HepG2 (cell line): Measurements from ENCODE around the gene FNDC10. TPM values are rescaled to one million over a fixed set of nuclear protein-coding genes. Genes with fewer than 3 reads are reported as not detected.
A peak's percentile ranks its signal among the peaks of the same experiment; 100 is the strongest.

Source experiments
- ATAC-seq: fragments of 200-7000 bp; cut with Tn5 transposase; 3 replicates; pipeline ENCODE4 v1.9.1; 2020; ENCODE audit warnings: mild to moderate bottlenecking, moderate library complexity
- BruUV-seq: library from RNA; stranded (reverse); fragments of 400-500 nt; replicated peaks from 2 replicates; lab custom pipeline; 2021; lab: Mats Ljungman, UMichigan
- CTCF ChIA-PET: fragments of 300-600 bp; formaldehyde crosslinking; extraction: SDS; loops from one replicate; lab custom pipeline; 2021; ENCODE audit warnings: low total read pairs, inconsistent platforms, low intra/inter-chr PET ratio; lab: Yijun Ruan, JAX
- POLR2A ChIA-PET: fragments of 350-600 bp; sonication (Branson Sonifier 250); formaldehyde crosslinking; loops from one replicate; lab custom pipeline; 2020; ENCODE audit warnings: antibody characterized with exemption, inconsistent platforms; lab: Yijun Ruan, JAX
- DNase-seq: peaks from one replicate; pipeline ENCODE4 v3.0.0-alpha.2; 2015; ENCODE audit warnings: low spot score
- FAIRE-seq: peaks from 3 replicates; lab custom pipeline; 2011; peaks lifted over from hg19 to GRCh38; lab: Jason Lieb, UNC
- H2AFZ ChIP-seq: one replicate; pipeline ENCODE4 v1.6.1; 2011; ENCODE audit warnings: low read length, inconsistent platforms
- H3K27ac ChIP-seq: fragments of 300-600 bp; 3 replicates; pipeline ENCODE4 v1.8.0; 2011; ENCODE audit warnings: mixed run types, mild to moderate bottlenecking, mixed read lengths, low read length, inconsistent platforms; ENCODE audit not compliant: insufficient read depth; ENCODE audit errors: extremely low read length
- H3K27me3 ChIP-seq, 2 experiments: fragments of 200-600 bp in 1 of 2; 2 replicates in 1 of 2; 3 replicates in 1 of 2; pipeline versions ENCODE4 v1.6.0 to v1.8.0; 2011; ENCODE audit warnings: low read length in 2 of 2, mild to moderate bottlenecking in 2 of 2, moderate library complexity in 2 of 2, inconsistent platforms in 1 of 2; ENCODE audit not compliant: insufficient read depth in 2 of 2, control insufficient read depth in 1 of 2
- H3K36me3 ChIP-seq, 2 experiments: fragments of 200-600 bp in 1 of 2; replicated peaks in 1 of 2; 2 replicates in 1 of 2; 3 replicates in 1 of 2; pipeline versions ENCODE4 v1.5.1 to v1.8.0; 2011; ENCODE audit warnings: low read length in 2 of 2, inconsistent platforms in 1 of 2; ENCODE audit not compliant: insufficient read depth in 2 of 2, control insufficient read depth in 1 of 2
- H3K4me1 ChIP-seq: 2 replicates; pipeline ENCODE4 v1.5.1; 2012; ENCODE audit warnings: low read length, inconsistent platforms; ENCODE audit not compliant: insufficient read depth
- H3K4me2 ChIP-seq: 2 replicates; pipeline ENCODE4 v1.6.0; 2011; ENCODE audit warnings: low read depth, low read length, inconsistent platforms
- H3K4me3 ChIP-seq, 3 experiments: fragments of 200-600 bp in 1 of 3; sonication (generic), shearing (Covaris generic) in 1 of 3; replicated peaks in 1 of 3; 2 replicates each; pipeline ENCODE4 v1.5.1; 2011 to 2016; ENCODE audit warnings: low read length in 3 of 3, inconsistent platforms in 2 of 3, low read depth in 2 of 3, mild to moderate bottlenecking in 2 of 3, control low read depth in 1 of 3, mixed read lengths in 1 of 3; ENCODE audit not compliant: insufficient read depth in 1 of 3
- H3K79me2 ChIP-seq: one replicate; pipeline ENCODE4 v1.6.1; 2011; ENCODE audit warnings: low read length, inconsistent platforms; ENCODE audit not compliant: insufficient read depth
- H3K9ac ChIP-seq: 2 replicates; pipeline ENCODE4 v1.6.0; 2011; ENCODE audit warnings: mild to moderate bottlenecking, low read depth, low read length, inconsistent platforms; ENCODE audit not compliant: insufficient read depth
- H3K9me3 ChIP-seq: 2 replicates; pipeline ENCODE4 v1.5.1; 2012; ENCODE audit warnings: mild to moderate bottlenecking, low read length
- H4K20me1 ChIP-seq: 2 replicates; pipeline ENCODE4 v1.6.0; 2011; ENCODE audit warnings: inconsistent platforms, mild to moderate bottlenecking, low read length, moderate library complexity; ENCODE audit not compliant: insufficient read depth
- ATF3 ChIP-seq: sonication (generic); formaldehyde crosslinking; IDR thresholded peaks from 2 replicates; pipeline ENCODE4 v1.4.0; 2020; ENCODE audit warnings: missing genetic modification reagents
- CEBPB ChIP-seq: IDR thresholded peaks from 2 replicates; pipeline ENCODE4 v1.6.1; 2011; ENCODE audit warnings: low read depth, low read length, improper control_type of control experiment, borderline replicate concordance
- FOXJ3 ChIP-seq: sonication (generic); formaldehyde crosslinking; IDR thresholded peaks from 2 replicates; pipeline ENCODE4 v1.4.0; 2020; ENCODE audit warnings: missing genetic modification reagents, mild to moderate bottlenecking, borderline replicate concordance
- HNRNPL ChIP-seq: fragments of 200-400 bp; formaldehyde crosslinking; IDR thresholded peaks from 2 replicates; pipeline ENCODE4 v1.6.1; 2017; ENCODE audit warnings: mild to moderate bottlenecking, low read depth, low read length
- MAX ChIP-seq: IDR thresholded peaks from 2 replicates; pipeline ENCODE4 v1.6.1; 2012; ENCODE audit warnings: inconsistent platforms
- PITX1 ChIP-seq: sonication (generic); formaldehyde crosslinking; IDR thresholded peaks from 2 replicates; pipeline ENCODE4 v1.5.1; 2020; ENCODE audit warnings: mild to moderate bottlenecking, missing genetic modification reagents
- SMAD3 ChIP-seq: sonication (generic); formaldehyde crosslinking; IDR thresholded peaks from 2 replicates; pipeline ENCODE4 v1.4.0; 2020; ENCODE audit warnings: missing genetic modification reagents
- SOX13 ChIP-seq, 3 experiments: fragments of 450-650 bp in 1 of 3; sonication (generic) in 1 of 3; formaldehyde crosslinking in 1 of 3; IDR thresholded peaks in 2 of 3; conservative IDR thresholded peaks in 1 of 3; 2 replicates each; pipeline versions ENCODE4 v1.5.0 to v1.6.1; 2016 to 2020; ENCODE audit warnings: antibody characterized with exemption in 1 of 3, mild to moderate bottlenecking in 1 of 3, missing compliant biosample characterization in 1 of 3, missing genetic modification reagents in 1 of 3, moderate library complexity in 1 of 3
- TFDP1 ChIP-seq: IDR thresholded peaks from 2 replicates; pipeline ENCODE4 v1.6.1; 2016; ENCODE audit warnings: missing compliant biosample characterization, missing genetic modification reagents, borderline replicate concordance
- USF2 ChIP-seq, 2 experiments: sonication (generic) in 1 of 2; formaldehyde crosslinking in 1 of 2; IDR thresholded peaks; 2 replicates each; pipeline versions ENCODE4 v1.5.1 to v1.6.1; 2011 to 2020; ENCODE audit warnings: borderline replicate concordance in 1 of 2, low read depth in 1 of 2, low read length in 1 of 2, mild to moderate bottlenecking in 1 of 2, missing genetic modification reagents in 1 of 2, moderate library complexity in 1 of 2
- ZC3H13 ChIP-seq: sonication (generic); formaldehyde crosslinking; IDR thresholded peaks from 2 replicates; pipeline ENCODE4 v1.8.1; 2023; ENCODE audit warnings: mild to moderate bottlenecking, missing genetic modification reagents, moderate library complexity
- ZNF501 ChIP-seq: sonication (generic); formaldehyde crosslinking; IDR thresholded peaks from 2 replicates; pipeline ENCODE4 v1.5.1; 2020; ENCODE audit warnings: mild to moderate bottlenecking, moderate library complexity, missing genetic modification reagents
- ZNF512B ChIP-seq: sonication (generic); formaldehyde crosslinking; IDR thresholded peaks from 2 replicates; pipeline ENCODE4 v1.5.1; 2020; ENCODE audit warnings: missing genetic modification reagents, mild to moderate bottlenecking, borderline replicate concordance
- ZNF724P ChIP-seq: sonication (generic); formaldehyde crosslinking; IDR thresholded peaks from 2 replicates; pipeline ENCODE4 v1.8.0; 2022; ENCODE audit warnings: missing genetic modification reagents, borderline replicate concordance
- WGBS: methylation state at CpG from one replicate; pipeline ENCODE4 v1.1.6; 2017; ENCODE audit warnings: low lambda C conversion rate; 5-methylcytosine and 5-hydroxymethylcytosine counted together
- in situ Hi-C: cut with HindIII; loops from 2 replicates; pipeline ENCODE4 v1.10.0; 2017; ENCODE audit warnings: low pct_unique_long_range_greater_than_20kb; ENCODE audit not compliant: extremely low pct_ligation_motif_present
- intact Hi-C: fragments of 100-400 bp; cut with micrococcal nuclease; formaldehyde crosslinking; loops from one replicate; pipeline ENCODE4 v1.10.0; 2022; ENCODE audit not compliant: unreplicated experiment
- polyA plus RNA-seq, 8 experiments: library from polyadenylated mRNA; depleted of rRNA in 3 of 8; stranded (reverse) in 7 of 8; unstranded in 1 of 8; fragments of >200 nt; fragmentation: Illumina TruSeq in 4 of 8; extraction: Trizol in 4 of 8; gene quantifications; 2 replicates each; pipeline versions ENCODE4 v1.2.1 to v1.2.3, GENCODE V29; 2011 to 2016; ENCODE audit warnings: low read depth in 4 of 8, missing spikeins in 1 of 8, mixed read lengths in 1 of 8; ENCODE audit not compliant: insufficient read depth in 1 of 8
- total RNA-seq, 5 experiments: library from RNA; depleted of rRNA; stranded (reverse); fragments of >200 nt; fragmentation: Illumina TruSeq; extraction: Trizol; gene quantifications; 2 replicates each; pipeline ENCODE4 v1.2.3, GENCODE V29; 2016; ENCODE audit warnings: low read depth in 1 of 5

The FNDC10 gene
- total and polyA plus RNA-seq, 2 of the 13 experiments (the other 11 are each of a cell fraction or from before 2014, with no cell fraction given), result 2.2 to 2.5 TPM

- no peak for DNase-seq
- POLR2A ChIA-PET, result interaction anchor here (0.8 to 1.7 kb wide), 4 partner anchors 9 to 27 kb away, joined by 3 to 17 read pairs (median 4); partner anchors contain the start of gene MIB2
- in situ Hi-C loops (no loop called here), intact Hi-C loops (no loop called here)
- Histone ChIP-seq H4K20me1 (no peaks in the 10 kb centered on the region), H3K27me3 (peaks cover 10 to 41% of the 10 kb centered on the region in 2 experiments), H3K9ac (0 out of 2 replicates have a peak overlapping the region, but pooled peaks have one; percentile 9), H3K9me3 (no peaks in the 10 kb centered on the region), H3K27ac (no peak overlapping the region), H3K36me3 (no peaks in the 10 kb centered on the region), H3K79me2 (no peaks in the 10 kb centered on the region), H2AFZ (no peak overlapping the region), H3K4me1 (peaks cover 43% of the 10 kb centered on the region), H3K4me3 (peak overlapping the region in 2 of 3 experiments; percentile 29 to 64; a peak in 4 of 6 replicates), H3K4me2 (peak overlapping the region; percentile 74)
- CTCF ChIA-PET, result no interaction called here
- WGBS, result 0% methylated on average over 4 of the region's 16 CpGs
- ATAC-seq, result peak; percentile 71
- no peak for FAIRE-seq
- no TSS peak for BruUV-seq
- TF ChIP-seq SMAD3, result no peak
- no peak for TF ChIP-seq CEBPB
- TF ChIP-seq ATF3 (CRISPR knock-in tag), result 0 out of 2 replicates have a peak, but pooled peaks have one; percentile 20
- 0 out of 2 replicates have a peak, but pooled peaks have one; percentile 42 for TF ChIP-seq MAX
- no peak for TF ChIP-seq ZNF724P (CRISPR knock-in tag)
- peak; percentile 65; the same call in 1 of the 2 replicates for TF ChIP-seq ZC3H13
- TF ChIP-seq TFDP1 (CRISPR knock-in tag), result peak; percentile 31; the same call in 1 of the 2 replicates
- 0 out of 2 replicates have a peak, but pooled peaks have one; percentile 25 for TF ChIP-seq PITX1 (CRISPR knock-in tag)
- no peak for TF ChIP-seq FOXJ3 (CRISPR knock-in tag)
- TF ChIP-seq SOX13 (IDR thresholded peaks at IDR 0.05), result no peak
- TF ChIP-seq SOX13 (CRISPR knock-in tag; conservative IDR thresholded peaks at IDR 0.05 in 1 of 2, IDR thresholded peaks at IDR 0.05 in 1 of 2), result 0 out of 4 replicates have a peak, but pooled peaks of 1 of the 2 experiments have one; percentile 15
- TF ChIP-seq ZNF501 (CRISPR knock-in tag), result no peak
- TF ChIP-seq HNRNPL, result peak; percentile 77; the same call in 1 of the 2 replicates
- peak; percentile 32; the same call in 1 of the 2 replicates for TF ChIP-seq ZNF512B (CRISPR knock-in tag)
- no peak for TF ChIP-seq USF2 (IDR thresholded peaks at IDR 0.05; ENCODE audit: low read depth, low read length)
- no peak for TF ChIP-seq USF2 (CRISPR knock-in tag; IDR thresholded peaks at IDR 0.05; ENCODE audit: borderline replicate concordance)
Observed at GRCh38 chr1:1597275-1597930, 2.5 kb downstream of the FNDC10 start.
